Uterus (tissue), 4 donors: ENCODE results near the gene OPN4. TPM values are rescaled to one million over a fixed set of nuclear protein-coding genes. Genes with fewer than 3 reads are reported as not detected.

Experiments
- DNase-seq, 2 donors: peaks; one replicate each; pipeline ENCODE4 v3.0.0-alpha.2; 2019 to 2020
- H3K27ac ChIP-seq, 2 donors: fragments of 200-600 bp; sonication (generic); 1 replicate in 1 of 2; 2 replicates in 1 of 2; pipeline ENCODE4 v1.5.1; 2016 to 2018
- H3K27me3 ChIP-seq, 2 donors: fragments of 200-600 bp; sonication (generic); one replicate each; pipeline ENCODE4 v1.5.1; 2018 to 2019; ENCODE audit warnings: control low read depth in 1 of 2
- H3K36me3 ChIP-seq, 2 donors: fragments of 200-600 bp; sonication (generic); one replicate each; pipeline ENCODE4 v1.5.1; 2019; ENCODE audit warnings: control low read depth in 1 of 2
- H3K4me1 ChIP-seq, 2 donors: fragments of 200-600 bp; sonication (generic); one replicate each; pipeline ENCODE4 v1.5.1; 2018 to 2019; ENCODE audit warnings: control low read depth in 1 of 2
- H3K4me3 ChIP-seq, 2 donors: fragments of 200-600 bp; sonication (generic); 1 replicate in 1 of 2; 2 replicates in 1 of 2; pipeline ENCODE4 v1.5.1; 2018 to 2019; ENCODE audit warnings: mild to moderate bottlenecking in 1 of 2
- H3K9me3 ChIP-seq, 2 donors: fragments of 200-600 bp; sonication (generic); one replicate each; pipeline ENCODE4 v1.5.1; 2019; ENCODE audit warnings: control low read depth in 1 of 2
- CTCF ChIP-seq, 4 experiments: fragments of 200-600 bp in 2 of 4; fragments of 450-650 bp in 2 of 4; sonication (generic) in 2 of 4; IDR thresholded peaks; one replicate each; pipeline ENCODE4 v1.5.1; 2016 to 2019; ENCODE audit warnings: antibody characterized with exemption in 4 of 4, mild to moderate bottlenecking in 2 of 4, moderate library complexity in 1 of 4
- POLR2A ChIP-seq, 2 donors: fragments of 450-650 bp; IDR thresholded peaks; one replicate each; pipeline ENCODE4 v1.6.1; 2016; ENCODE audit warnings: antibody characterized with exemption in 2 of 2, mild to moderate bottlenecking in 1 of 2, moderate library complexity in 1 of 2
- intact Hi-C: fragments of 100-400 bp; cut with DNase I; formaldehyde crosslinking; loops from one replicate; pipeline ENCODE4 v1.15.1; 2023; ENCODE audit warnings: low total_unique reads
- total RNA-seq, 4 donors: library from RNA; depleted of rRNA in 3 of 4; stranded (reverse); fragments of >200 nt in 3 of 4; gene quantifications; one replicate each; pipeline versions ENCODE4 v1.1.0 to v1.2.4, GENCODE V29; 2014 to 2023
- donor health status: DM: yes; HTN: yes; CAD: no.

The OPN4 gene
- total RNA-seq, 4 donors from 2014 or later: not detected

DNA sequence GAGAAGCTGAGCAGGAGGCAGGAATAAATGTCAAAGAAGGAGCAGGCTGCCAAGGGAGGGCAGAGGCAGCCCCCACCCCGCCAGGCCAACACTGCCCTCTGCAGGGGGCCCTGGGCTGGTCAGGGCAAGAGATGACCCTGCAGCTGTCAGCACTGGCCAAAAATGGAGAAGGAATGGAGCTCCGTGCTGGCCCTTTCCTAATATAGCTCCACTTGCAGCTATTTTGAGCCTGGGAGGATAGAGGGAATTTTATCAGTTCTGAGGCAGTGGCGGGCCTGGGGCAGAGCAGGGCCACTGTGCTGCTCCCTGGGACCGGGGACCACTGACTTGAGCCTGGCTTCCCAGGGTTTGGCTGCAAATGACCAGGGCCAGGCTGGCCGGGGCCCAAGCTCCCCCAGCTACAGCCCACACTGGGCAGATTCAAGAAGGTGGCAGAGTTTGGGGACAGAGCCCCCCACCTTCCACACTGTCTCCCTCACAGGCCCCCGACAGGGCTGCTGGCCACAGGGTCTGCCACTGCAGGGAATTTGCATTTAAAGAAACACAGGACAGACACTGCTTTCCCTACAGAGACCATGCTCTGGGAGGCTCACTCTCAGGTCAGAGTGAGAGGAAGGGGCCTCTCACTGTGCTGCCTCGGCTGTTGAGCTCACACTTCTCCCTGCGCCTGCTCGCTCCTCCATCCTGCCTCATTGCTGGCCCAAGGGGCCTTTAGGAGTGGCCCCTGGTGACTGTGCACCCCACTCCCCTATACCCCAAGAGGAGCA is 30.2 kb downstream of the OPN4 start:
- no peak for TF ChIP-seq POLR2A (IDR thresholded peaks at IDR 0.05)
- TF ChIP-seq CTCF (IDR thresholded peaks at IDR 0.05): peak in 3 of 4 experiments; percentile 42 to 55 (median 47)
- Histone ChIP-seq H3K4me3 (no peak overlapping the region), H3K4me1 (no peaks in the 10 kb centered on the region), H3K27ac (peak overlapping the region; percentile 73 to 78), H3K9me3 (no peaks in the 10 kb centered on the region), H3K36me3 (no peaks in the 10 kb centered on the region), H3K27me3 (no peaks in the 10 kb centered on the region)
- DNase-seq: peak; percentile 59 to 61
- intact Hi-C loops: no loop called here

- intact Hi-C loops: no loop called here
Observed at GRCh38 chr10:86685416-86685815, 31.1 kb downstream of the OPN4 start.

GRCh38 chr10:86685893-86686632 is 31.7 kb downstream of the OPN4 start:
- intact Hi-C loops: no loop called here
- TF ChIP-seq CTCF (IDR thresholded peaks at IDR 0.05): no peak
- no peak for TF ChIP-seq POLR2A (IDR thresholded peaks at IDR 0.05)
- no peak for DNase-seq
- Histone ChIP-seq H3K36me3 (no peaks in the 10 kb centered on the region), H3K4me1 (no peaks in the 10 kb centered on the region), H3K9me3 (no peaks in the 10 kb centered on the region), H3K27me3 (no peaks in the 10 kb centered on the region), H3K4me3 (no peak overlapping the region), H3K27ac (no peak overlapping the region)

More at GRCh38 chr10:86685416-86685815, 31.1 kb downstream of the OPN4 start:
- no peak overlapping the region for H3K4me3 ChIP-seq
- H3K36me3 ChIP-seq: no peaks in the 10 kb centered on the region
- H3K27ac ChIP-seq: peak overlapping the region; percentile 73 to 78
- no peaks in the 10 kb centered on the region for H3K4me1 ChIP-seq
- H3K27me3 ChIP-seq: no peaks in the 10 kb centered on the region
- TF ChIP-seq CTCF (IDR thresholded peaks at IDR 0.05) (no peak), POLR2A (IDR thresholded peaks at IDR 0.05) (no peak)
- no peaks in the 10 kb centered on the region for H3K9me3 ChIP-seq
- no peak for DNase-seq

GRCh38 chr10:86686972-86687371 is 32.6 kb downstream of the OPN4 start:
- no peak for DNase-seq
- H3K4me3 ChIP-seq: no peak overlapping the region
- intact Hi-C loops: no loop called here
- no peak overlapping the region for H3K27ac ChIP-seq
- no peaks in the 10 kb centered on the region for H3K27me3 ChIP-seq
- no peaks in the 10 kb centered on the region for H3K4me1 ChIP-seq
- no peak for TF ChIP-seq POLR2A (IDR thresholded peaks at IDR 0.05)
- no peak for TF ChIP-seq CTCF (IDR thresholded peaks at IDR 0.05)
- H3K36me3 ChIP-seq: no peaks in the 10 kb centered on the region
- no peaks in the 10 kb centered on the region for H3K9me3 ChIP-seq

DNA sequence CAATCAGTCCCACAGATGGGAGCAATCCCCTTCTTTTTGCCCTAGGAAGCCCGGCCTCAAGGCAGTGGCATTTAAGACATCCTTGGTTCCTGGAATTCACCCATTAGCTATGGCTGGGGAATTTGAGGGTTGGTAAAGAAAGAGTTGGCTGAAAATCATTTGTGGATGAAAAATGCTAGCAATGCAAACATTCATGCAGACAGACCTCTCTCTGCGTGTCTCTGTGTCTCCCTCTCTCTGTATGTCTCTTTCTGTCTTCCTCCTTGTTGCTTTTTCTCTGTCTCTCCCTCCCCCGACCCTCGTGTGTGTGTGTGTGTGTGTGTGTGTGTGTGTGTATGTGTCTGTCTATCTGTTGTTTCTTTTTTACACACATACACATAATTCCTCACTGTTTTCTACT is 33.4 kb downstream of the OPN4 start:
- Histone ChIP-seq H3K27ac (peak overlapping the region in 1 of 2 donors; percentile 9), H3K4me1 (no peaks in the 10 kb centered on the region), H3K36me3 (no peaks in the 10 kb centered on the region), H3K27me3 (no peaks in the 10 kb centered on the region), H3K9me3 (no peaks in the 10 kb centered on the region), H3K4me3 (no peak overlapping the region)
- no peak for TF ChIP-seq CTCF (IDR thresholded peaks at IDR 0.05)
- TF ChIP-seq POLR2A (IDR thresholded peaks at IDR 0.05): no peak
- intact Hi-C loops: no loop called here
- no peak for DNase-seq
